Measurements from ENCODE around the gene PEPD. TPM values are rescaled to one million over a fixed set of nuclear protein-coding genes. Genes with fewer than 3 reads are reported as not detected.

Gene PEPD
- polyA plus RNA-seq, 2 donors, result 26.8 to 38.6 TPM

Other genes starting within 250 kb of the PEPD start
- gene CEBPA, start 219.3 kb downstream of the PEPD start, polyA plus RNA-seq, result 10 to 100 TPM; 14.1 to 19.4 TPM
- gene CEBPG, start 148.1 kb downstream of the PEPD start, polyA plus RNA-seq, result 10 to 100 TPM; 18.3 to 20.6 TPM
- under 1 TPM; 0.04 to 0.18 TPM for gene CHST8, start 100.2 kb upstream of the PEPD start, polyA plus RNA-seq